Activated CD4-positive, alpha-beta T cell treated with anti-CD3 and anti-CD28 coated beads for 24 hours (primary cell): ENCODE data around the gene TXLNG.

Experiments used
- DNase-seq, 2 donors: peaks; one replicate each; pipeline ENCODE4 v3.0.0-alpha.2; 2020; ENCODE audit warnings: low read depth in 2 of 2

The TXLNG gene

GRCh38 chrX:16870862-16871815 is 84.9 kb downstream of the TXLNG start:
- no peak for DNase-seq

- no peak for DNase-seq
Measured at GRCh38 chrX:16873106-16873505, 86.8 kb downstream of the TXLNG start.

- no peak for DNase-seq
Measured at GRCh38 chrX:16874458-16875095, 88.3 kb downstream of the TXLNG start.

GRCh38 chrX:16876696-16877095 is 90.4 kb downstream of the TXLNG start:
- no peak for DNase-seq

- no peak for DNase-seq
Measured at GRCh38 chrX:16882169-16882568, 95.9 kb downstream of the TXLNG start.

- peak; percentile 48 to 57 for DNase-seq
Measured at GRCh38 chrX:16882702-16883486, 96.6 kb downstream of the TXLNG start.

- no peak for DNase-seq
Measured at GRCh38 chrX:16883487-16883804, 97.2 kb downstream of the TXLNG start.

GRCh38 chrX:16885628-16886027 is 99.4 kb downstream of the TXLNG start:
- no peak for DNase-seq

- DNase-seq = peak in 1 of 2 donors; percentile 56
Measured at GRCh38 chrX:16892504-16893362, 106.5 kb downstream of the TXLNG start.
